Measurements from ENCODE around the gene MYL12B.
A peak's percentile ranks its signal among the peaks of the same experiment; 100 is the strongest.
"Not testable (repeated sequence)": the region's sequence is repeated elsewhere in the genome, so short reads cannot be mapped to it uniquely, and the experiment has no call there.

Gene MYL12B

DNA sequence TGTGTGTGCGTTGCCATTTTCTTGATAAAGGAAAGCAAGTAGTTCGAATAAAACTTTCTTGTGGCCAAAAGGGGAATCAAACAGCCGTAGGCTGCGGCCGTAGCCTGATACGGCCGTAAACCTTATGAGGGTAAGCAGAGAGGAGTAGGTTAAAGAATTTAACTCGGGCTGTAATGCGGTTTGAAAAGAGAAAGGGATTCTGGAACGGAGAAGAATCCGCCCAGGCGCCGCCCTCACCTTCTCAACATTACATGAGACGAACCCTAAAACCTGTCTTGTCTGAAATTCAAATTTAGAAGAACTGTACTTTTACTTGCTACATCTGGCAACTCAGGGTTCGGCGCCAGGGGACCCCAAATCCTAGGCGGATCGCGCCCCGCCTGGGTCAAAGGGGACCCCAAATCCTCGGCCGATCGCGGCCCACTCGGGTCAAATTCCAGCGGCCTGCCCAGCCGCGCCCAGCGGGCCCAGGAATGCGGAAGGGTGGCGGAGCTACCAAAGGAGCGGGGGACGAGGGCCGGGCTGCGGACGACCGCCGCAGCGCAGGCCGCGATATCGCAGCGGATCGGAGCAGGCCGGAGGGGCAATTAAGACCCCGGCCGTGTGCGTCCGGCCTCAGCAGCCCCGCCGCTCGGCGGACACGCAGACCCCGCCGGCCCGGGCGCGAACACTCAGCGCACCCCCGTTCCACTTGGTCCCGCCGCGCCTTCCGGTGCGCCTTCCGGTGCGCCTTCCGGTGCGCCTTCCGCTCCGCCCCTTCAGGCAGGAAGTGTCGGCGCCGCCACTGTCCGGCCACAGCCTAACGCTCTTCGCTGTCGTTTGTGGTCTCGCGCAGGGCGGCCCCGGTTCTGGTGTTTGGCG lies at the start of gene MYL12B:
Gene MYL12B, plus strand, starts transcription at position 761 of the 861 bp plus-strand sequence. CDS start 10,766 bp downstream, outside the sequence.
- DNase-seq = peak; percentile 49

DNA sequence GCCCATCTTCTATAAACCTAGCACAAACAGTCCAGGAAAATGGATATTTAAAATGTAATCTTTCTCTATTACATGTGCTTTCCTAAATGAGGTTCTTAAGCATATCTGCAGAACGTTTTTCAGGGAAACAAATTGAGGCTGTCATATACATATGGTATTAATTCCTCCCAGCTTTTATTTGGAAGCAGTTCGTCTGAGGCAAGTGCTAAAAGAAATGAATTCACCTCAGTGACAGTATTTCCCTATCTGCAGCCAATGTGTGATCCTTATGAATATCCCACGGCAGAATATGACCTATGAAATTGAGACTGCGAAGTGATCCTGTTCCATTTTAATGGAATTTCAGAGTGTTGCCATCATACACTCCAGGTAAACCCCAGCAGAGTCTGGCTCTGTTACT lies 49.3 kb upstream of the MYL12B start:
- no peak for DNase-seq

DNA sequence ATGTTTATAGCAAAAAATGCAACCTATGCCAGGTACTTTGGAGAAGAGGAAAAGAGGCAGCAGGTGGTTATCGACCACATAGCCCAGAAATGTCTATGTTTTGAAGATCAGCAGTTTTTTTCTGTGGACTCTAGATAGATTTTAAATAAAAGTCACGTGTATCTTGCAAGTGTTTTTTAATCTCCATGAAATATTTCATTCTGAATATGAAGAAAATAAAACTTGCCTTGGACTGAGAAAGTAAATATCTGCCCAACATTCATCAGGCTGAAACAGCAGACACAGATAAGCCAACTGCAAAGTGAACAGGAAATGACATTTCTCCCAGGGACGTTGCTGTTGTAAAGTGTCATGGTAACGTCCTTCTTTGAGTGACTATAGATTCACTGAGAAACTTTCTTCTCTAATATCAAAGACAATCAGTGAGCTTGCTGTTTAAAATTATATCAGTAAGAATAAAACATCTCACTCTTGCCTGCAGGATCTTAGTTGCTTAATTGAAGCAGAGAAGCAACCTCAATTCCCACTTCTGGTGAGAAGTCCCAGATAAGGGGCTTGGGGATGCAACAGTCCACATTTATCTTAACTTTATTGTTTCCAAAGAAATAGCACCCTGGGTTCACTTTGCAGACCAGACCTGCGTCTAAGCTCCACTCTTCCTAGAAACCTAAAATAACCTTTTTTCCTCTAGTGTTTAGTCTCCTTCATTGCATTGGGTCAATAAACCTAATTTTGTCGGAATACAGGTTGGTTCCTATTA lies 48.5 kb upstream of the MYL12B start:
- no peak for DNase-seq

DNA sequence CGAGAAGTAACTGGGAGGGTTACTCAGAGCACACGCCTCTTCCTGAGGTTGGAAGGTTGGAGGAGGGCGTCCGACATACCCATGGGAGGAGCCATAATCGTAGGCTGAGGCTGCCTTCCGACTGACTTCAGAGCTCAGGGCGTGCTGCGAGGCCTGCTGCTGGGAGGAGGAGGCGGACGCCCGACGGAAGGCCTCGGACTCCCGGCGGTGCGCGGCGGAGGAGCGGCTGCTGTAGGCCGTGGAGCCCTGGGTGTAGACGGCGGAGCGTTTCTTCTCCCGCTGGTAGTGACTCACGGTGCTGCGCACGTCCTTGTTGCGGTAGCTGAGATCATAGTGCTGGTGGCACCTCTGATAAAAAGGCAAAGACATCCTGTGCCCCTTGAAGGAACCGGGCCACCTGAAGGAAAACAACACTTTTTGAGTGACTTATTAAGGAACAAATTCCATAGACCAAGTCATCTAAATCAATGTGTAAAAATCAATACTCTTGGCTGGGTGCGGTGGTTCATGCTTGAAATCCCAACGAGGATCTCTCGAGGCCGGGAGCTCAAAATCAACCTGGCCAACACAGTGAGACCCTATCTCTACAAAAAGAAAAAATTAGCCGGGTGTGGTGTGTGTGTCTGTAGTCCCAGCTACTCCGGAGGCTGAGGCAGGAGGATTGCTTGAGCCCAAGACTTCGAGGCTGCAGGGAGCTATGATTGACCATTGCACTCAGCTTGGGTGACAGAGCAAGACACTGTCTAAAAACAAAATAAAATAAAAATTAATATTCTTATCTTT lies 46.9 kb upstream of the MYL12B start:
- no peak for DNase-seq

DNA sequence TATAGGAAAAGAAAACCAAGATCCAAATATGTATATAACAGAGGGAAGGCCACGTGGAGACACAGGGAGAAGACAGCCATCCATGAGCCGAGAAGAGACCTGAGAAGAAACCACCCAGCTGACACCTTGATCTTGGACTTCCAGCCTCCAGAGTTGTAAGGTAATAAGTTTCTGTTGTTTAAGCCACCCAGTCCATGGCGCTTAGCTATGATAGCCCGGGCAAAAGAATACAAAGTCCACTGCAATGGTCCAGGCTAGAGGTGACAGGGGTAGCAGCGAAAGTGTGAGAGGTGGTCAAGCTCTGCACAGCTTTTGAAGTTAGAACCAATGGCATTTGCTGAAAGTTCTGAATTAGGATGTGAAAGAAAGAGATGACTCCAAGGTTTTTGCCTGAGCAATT lies 44.9 kb upstream of the MYL12B start:
- no peak for DNase-seq

DNA sequence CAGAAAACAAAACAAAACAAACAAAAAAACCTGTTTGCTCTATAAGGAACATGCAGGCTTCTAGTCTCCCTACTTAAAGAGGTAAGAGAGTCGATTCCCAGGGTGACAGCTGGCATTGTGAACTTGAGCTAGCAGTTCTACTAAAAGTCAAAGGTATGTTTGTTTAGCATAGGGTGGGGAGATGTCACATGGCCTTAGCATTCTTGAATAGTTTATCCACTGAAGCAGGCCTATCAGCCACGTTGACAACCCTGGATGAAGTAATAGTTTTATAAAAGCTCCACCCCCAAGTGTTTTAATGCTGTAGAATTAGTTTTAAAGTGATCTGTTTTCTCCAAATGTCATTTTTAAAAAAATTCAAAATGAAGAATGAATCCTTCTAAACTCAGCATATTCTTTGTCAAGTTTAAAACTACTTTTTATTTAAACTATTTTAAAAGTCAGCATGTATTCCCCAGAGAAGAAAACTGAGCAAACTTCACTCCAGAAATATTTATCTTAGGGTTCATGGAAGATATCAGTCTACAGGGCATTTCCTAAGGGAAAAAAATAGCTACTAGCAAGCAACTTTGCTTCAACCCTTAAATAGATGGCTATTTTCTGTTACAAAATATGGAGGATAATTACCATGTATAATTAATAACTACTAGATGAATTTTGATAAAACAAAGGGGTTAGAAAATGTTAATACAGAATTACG lies 43.8 kb upstream of the MYL12B start:
- no peak for DNase-seq

DNA sequence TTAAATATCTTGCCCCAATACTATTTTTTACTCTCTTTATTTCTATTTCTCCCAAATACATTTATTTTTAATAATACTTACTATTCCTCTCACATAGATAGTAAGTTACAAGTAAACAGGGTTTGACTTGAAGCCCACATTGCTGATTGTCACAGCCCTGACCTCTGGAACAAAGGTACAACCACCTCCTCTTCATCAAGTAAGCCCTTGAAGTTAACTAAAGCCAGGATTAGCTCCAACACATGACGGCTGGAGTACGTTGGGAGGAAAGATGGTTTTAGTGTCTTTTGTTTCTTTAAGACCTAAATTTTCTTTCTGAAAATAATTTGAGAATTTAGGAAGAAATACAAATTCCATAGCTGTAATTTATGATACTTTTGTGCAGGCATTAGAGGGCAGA lies 43.1 kb upstream of the MYL12B start:
- no peak for DNase-seq

DNA sequence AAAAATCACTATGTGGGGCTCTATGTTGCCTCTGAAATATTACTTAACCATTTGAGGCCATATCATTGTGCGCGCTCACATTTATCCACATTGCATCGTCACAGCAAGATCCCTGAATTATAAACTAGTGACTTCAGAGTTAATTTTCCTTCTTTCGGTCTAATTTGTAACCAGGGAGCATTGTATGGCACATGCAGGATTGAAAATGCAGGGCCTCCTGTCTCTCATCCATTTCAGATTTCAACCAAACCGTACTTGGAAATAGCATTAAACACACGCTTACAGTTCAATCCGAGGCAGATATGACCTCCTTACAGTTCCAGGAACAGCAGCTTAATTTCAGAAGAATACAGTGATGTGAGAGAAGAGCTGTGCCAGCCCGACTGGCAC lies 42.7 kb upstream of the MYL12B start:
- no peak for DNase-seq

DNA sequence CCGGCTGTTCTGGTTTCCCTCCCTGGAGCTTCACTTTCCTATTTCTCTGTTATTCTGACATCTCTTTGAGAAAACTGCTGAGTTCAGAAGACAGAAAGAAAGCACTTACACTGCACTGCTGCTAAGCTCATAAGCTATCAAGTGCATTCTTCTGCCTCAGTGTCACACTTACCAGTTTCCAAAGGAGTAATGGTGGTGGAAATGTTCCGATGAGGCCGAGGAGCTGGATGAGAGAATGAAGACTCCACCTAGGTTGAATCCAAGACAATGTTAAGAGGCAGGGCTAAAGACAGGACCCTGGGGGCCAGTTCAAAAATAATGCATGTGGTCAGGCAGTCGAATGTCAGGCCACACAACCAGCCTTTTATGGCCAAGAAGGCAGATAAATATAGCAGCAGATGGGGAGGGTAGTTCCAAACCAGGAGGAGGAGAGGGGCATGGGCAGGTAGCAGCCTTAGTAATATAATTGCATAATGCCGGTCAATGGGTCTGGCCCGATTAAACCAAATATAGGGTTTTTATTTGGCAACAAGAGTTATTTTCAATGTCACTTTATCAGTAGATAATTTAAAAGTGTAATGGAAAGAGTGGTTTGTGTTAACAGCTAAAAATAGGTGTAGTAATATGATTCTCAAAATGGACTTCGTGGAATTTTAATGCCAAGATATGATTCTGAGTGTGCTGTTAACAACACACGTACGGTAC lies 42.1 kb upstream of the MYL12B start, which contains the start of gene MYOM1:
Gene MYOM1, minus strand, starts transcription at position 338 of the 705 bp plus-strand sequence. CDS start 4,745 bp downstream, outside the sequence.
- no peak for DNase-seq

DNA sequence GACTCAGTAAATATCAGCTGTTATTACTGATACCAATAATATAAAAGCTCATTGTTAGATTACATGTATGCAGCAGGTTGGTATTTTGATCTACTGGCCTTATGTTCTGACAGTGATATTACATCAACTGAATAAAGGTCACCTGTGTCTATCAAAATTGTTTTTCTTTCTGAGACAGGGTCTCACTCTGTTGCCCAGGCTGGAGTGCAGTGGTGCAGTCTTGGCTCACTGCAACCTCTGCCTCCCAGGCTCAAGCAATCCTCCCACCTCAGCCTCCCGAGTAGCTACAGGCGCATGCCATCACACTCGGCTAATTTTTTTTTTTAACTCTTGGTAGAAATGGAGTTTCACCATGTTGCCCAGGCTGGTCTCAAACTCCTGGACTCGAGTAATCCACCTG lies 41.1 kb upstream of the MYL12B start:
- DNase-seq = not testable (repeated sequence)

DNA sequence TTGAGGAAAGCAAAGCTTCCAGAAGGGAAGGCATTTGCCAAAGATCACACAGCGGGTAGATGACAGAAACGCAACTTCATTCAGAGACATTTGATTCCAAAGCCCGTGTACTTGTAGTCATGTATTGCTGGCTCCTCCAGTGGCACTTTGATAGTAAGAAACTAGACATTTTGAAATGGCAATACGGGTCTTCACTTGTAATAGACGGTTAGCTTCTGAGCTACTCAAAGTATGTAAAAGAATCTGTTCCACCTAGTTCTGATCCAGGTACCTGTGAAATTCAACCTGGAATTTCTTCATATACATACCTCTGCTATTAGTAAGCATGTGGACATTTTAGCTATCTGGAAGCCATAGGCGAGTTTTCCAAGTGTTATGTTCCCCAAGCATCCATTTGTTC lies 40.4 kb upstream of the MYL12B start:
- DNase-seq = no peak

DNA sequence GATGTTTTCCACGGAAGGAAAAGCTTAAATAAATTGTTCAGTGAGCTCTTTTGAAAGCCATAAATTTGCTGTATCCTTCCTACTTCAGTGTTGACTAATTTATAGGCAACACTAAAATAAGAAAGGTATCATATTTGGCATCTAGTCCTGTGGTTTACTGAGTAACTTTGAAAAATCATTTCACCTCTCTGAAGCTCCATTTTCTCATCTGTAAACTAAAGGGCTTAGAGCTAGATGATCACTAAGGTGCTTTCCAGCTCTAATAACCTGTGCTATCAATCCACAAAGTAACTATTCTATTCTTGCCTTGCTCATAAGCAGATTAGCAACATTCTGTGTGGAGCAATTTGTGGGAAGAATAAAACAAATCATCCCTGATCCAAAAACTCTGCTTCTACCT lies 38.6 kb upstream of the MYL12B start:
- DNase-seq = no peak

DNA sequence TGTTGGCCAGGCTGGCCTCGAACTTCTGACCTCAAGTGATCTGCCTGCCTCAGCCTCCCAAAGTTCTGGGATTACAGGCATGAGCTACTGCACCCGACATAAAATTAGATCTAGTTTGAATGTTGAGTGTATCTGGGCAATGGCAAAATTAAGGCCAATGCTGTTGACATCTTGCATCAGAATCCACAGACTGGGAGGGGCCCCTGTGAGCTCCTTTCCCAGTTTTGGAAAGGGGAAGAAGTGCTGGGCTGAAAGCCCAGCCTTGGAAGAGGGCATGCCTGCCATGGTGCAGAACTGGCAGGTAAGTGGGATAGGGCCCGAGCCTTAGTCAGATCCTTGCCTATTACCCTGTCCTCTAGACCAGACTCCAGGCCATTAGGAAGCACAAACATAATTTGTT lies 37.7 kb upstream of the MYL12B start:
- no peak for DNase-seq

DNA sequence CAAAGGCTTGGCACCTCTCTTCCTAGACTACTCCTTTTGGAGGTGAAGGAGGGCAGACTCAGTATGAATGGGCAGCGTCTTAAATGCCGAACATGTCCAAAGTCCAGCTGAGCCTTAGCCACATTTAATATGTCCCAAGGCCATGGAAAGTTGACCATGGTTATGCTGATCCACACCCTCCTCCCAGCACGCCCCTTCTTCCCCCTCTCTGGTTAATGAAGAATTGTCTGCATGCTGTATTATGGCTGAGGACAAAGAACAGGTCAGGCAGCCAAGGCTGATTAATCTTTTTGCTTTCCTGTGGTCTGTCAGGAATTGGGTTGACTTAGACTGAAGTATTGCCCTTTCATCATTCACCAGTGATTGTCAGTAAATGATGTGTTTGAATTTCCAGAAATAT lies 36.3 kb upstream of the MYL12B start:
- DNase-seq = no peak

DNA sequence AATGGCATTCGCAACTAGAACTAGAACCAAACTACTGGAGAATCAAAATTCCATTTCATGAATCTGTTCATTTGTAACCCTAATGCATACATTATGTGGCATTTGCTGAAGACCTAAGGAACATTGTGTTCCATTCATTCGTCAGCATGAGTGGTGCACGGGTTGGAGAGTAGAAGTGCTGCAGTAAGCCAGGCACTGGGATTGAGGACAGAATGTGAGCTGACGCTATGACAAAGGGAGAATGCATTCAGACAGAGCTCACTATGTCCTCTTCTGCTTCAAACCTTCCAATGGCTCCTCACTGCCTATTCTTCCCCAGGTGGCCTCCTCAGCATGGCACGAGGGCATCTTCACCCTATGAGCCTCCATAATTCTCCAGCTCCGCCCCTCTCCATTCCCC lies 35.9 kb upstream of the MYL12B start:
- no peak for DNase-seq

DNA sequence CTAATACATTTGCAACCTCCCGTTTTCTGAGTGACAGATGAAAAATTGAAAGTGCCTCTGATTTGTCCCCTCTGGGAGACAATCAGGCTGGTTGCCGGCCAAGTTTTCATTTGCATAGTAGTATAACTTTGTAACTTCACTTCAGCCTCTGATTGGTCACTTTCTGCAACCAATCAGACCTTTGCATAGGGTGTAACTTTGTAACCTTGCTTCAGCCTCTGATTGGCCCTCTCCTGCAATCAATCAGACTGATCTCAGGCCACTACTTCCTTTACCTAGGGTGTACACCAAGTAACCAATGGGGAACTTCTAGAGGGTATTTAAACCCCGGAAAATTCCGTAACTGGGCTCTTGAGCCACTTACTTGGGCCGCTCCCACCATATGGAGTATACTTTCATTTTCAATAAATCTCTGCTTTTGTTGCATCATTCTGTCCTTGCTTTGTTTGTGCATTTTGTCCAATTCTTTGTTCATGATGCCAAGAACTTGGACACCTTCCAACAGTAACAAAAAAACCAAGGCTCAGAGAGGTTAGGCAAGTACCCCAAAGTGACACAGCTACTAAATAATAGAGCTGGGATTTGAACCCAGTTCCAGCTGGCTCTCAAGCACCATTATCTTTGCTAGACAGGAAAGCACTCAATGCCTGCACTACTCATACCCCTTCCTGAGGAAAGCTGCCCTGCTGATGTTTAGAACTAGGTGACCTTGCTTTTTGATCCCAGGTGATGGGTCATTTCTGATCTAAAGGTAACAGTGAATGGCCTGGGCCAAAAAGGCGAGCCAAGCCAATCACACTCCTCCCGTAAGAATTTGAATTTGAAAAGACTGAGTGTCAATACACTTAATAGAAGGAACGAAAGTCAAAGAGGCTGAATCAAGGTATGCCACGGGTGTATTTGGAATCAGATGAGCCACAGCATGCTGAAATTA lies 31.3 kb upstream of the MYL12B start:
- peak; percentile 61 for DNase-seq

DNA sequence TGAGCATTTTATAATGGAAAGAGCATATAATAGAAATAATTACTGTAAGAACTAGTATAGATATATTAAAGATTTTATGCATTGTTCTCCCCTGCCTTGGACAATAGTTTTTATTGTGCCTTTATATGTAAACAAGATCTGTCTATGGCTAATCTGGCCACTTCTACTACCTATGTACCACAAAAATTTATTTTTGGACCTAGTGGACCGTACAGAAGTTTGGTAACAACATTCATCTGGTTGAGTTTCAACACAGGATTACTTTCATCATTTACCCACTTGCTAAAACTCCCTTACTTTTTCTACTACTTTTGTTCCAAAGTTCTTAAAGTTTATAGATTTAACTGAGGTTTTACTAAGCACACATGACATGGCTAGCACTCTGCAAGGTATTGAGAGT lies 28.9 kb upstream of the MYL12B start:
- DNase-seq = no peak

DNA sequence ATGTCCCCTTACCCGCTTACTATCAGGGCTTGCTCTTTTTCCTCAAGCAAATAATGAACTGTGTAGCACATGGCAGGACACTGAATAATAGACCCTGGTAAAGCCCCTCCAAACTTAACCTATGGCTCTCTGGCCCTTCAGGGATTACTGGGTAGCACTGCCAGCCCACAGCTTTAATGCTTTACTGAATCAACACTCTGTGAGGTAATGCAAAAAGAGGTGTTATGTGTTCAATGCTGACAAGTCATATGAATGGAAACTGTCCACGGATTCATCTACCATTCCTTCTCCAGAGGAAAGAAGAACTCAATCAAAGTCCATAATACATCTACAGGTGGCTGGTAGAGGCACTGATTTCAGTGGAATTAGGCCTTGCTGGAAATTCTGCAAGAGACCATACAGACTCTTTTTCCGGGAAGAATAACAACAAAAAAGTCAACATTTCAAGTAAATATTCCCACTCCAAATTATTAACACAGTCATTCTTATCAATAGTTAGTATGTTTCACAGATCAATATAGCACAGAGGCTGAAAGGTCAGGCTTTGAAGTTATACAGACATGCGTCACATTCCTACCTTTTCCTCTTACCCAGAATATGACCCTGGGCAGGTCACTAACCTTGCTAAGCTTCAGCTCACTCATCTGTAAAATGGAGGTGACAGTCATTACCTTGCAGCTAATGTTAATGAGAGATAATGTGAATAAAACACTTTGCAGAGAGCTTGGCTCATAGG lies 28.3 kb upstream of the MYL12B start:
- DNase-seq = no peak

DNA sequence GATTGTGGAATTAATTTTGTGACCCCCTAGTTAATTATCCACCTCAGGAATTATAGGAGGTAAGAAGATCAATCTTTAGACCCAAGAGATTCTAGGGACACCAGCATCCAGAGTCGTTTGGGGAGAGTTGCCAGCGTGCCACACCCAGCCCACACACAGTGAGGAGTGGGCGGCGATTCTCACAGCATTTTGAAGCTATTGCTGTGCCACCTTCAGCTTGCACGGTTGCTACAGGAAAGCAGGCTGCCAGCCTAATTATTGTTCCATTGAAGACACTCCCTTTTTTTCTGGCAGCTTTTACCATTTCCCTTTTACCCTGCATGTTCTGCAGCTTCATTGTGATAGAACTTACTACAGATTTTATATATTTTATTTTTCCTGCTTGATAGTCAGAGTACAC lies 27.5 kb upstream of the MYL12B start:
- no peak for DNase-seq

DNA sequence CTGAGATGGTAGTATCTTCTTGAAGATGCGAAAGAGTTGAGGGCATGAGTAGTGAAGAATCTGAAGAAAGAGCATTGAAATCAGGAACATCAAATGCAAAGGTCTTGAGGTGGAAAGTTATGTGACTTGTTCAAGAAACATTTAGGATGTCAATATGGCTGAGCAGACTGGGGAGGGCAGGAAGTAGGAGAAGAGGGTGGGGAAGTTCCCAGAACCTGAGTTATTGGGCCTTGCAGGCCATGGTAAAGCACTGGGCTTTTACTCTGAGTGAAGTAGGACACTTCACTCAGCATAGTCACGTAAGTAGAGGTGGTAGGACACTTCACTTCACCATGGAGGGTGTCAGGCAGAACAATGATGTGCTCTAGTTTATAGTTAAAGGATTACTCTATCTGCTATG lies 26.1 kb upstream of the MYL12B start:
- DNase-seq = no peak
